CD14-positive monocyte (primary cell): Measurements from ENCODE around the gene BTBD19. TPM values are rescaled to one million over a fixed set of nuclear protein-coding genes. Genes with fewer than 3 reads are reported as not detected.

Experiments
- DNase-seq, 3 donors: peaks; one replicate each; pipeline ENCODE4 v3.0.0-alpha.2; 2011 to 2022
- H2AFZ ChIP-seq: 2 replicates; pipeline ENCODE4 v1.6.0; 2012; ENCODE audit warnings: mild to moderate bottlenecking, low read depth, low read length, inconsistent platforms; ENCODE audit not compliant: insufficient read depth, poor library complexity, severe bottlenecking
- H3K27ac ChIP-seq, 2 donors: 1 replicate in 1 of 2; 2 replicates in 1 of 2; pipeline ENCODE4 v1.5.1; 2012 to 2013; ENCODE audit warnings: low read length in 2 of 2, control low read depth in 1 of 2, inconsistent platforms in 1 of 2, low read depth in 1 of 2, mild to moderate bottlenecking in 1 of 2
- H3K27me3 ChIP-seq, 2 donors: one replicate each; pipeline versions ENCODE4 v1.6.0 to v1.6.1; 2011 to 2013; ENCODE audit warnings: low read length in 2 of 2; ENCODE audit not compliant: control insufficient read depth in 2 of 2, insufficient read depth in 2 of 2
- H3K36me3 ChIP-seq, 2 donors: replicated peaks in 1 of 2; 1 replicate in 1 of 2; 2 replicates in 1 of 2; pipeline versions ENCODE4 v1.5.1 to v1.6.1; 2012 to 2013; ENCODE audit warnings: low read length in 2 of 2, control low read depth in 1 of 2, inconsistent platforms in 1 of 2, mild to moderate bottlenecking in 1 of 2; ENCODE audit not compliant: insufficient read depth in 2 of 2, control insufficient read depth in 1 of 2
- H3K4me1 ChIP-seq, 2 donors: 1 replicate in 1 of 2; 2 replicates in 1 of 2; pipeline versions ENCODE4 v1.5.1 to v1.6.1; 2012 to 2013; ENCODE audit warnings: low read length in 2 of 2, control low read depth in 1 of 2, inconsistent platforms in 1 of 2, mild to moderate bottlenecking in 1 of 2, moderate library complexity in 1 of 2; ENCODE audit not compliant: insufficient read depth in 2 of 2, control insufficient read depth in 1 of 2
- H3K4me2 ChIP-seq: replicated peaks from 2 replicates; pipeline ENCODE3; 2012; ENCODE audit warnings: low read length, moderate library complexity, mild to moderate bottlenecking; ENCODE audit not compliant: poor library complexity, severe bottlenecking; ENCODE audit errors: extremely low read depth
- H3K4me3 ChIP-seq, 3 experiments: fragments of 200-600 bp in 1 of 3; sonication (generic) in 1 of 3; replicated peaks in 1 of 3; 1 replicate in 2 of 3; 2 replicates in 1 of 3; pipeline ENCODE4 v1.5.1; 2011 to 2013; ENCODE audit warnings: low read length in 3 of 3, mild to moderate bottlenecking in 3 of 3, control low read depth in 2 of 3, low read depth in 2 of 3, inconsistent platforms in 1 of 3, moderate library complexity in 1 of 3
- H3K79me2 ChIP-seq: 2 replicates; pipeline ENCODE4 v1.6.0; 2012; ENCODE audit warnings: mild to moderate bottlenecking, control low read depth, inconsistent platforms, low read length, moderate library complexity; ENCODE audit not compliant: insufficient read depth
- H3K9ac ChIP-seq: 2 replicates; pipeline ENCODE4 v1.6.0; 2017; ENCODE audit warnings: low read length, mild to moderate bottlenecking; ENCODE audit not compliant: insufficient read depth, poor library complexity, severe bottlenecking
- H3K9me3 ChIP-seq, 2 donors: replicated peaks in 1 of 2; 1 replicate in 1 of 2; 2 replicates in 1 of 2; pipeline versions ENCODE4 v1.5.1 to v1.6.1; 2012 to 2013; ENCODE audit warnings: low read length in 2 of 2, control low read depth in 1 of 2; ENCODE audit not compliant: control insufficient read depth in 1 of 2, insufficient read depth in 1 of 2
- H4K20me1 ChIP-seq: 2 replicates; pipeline ENCODE4 v1.6.0; 2012; ENCODE audit warnings: mild to moderate bottlenecking, low read length, control low read depth, moderate library complexity; ENCODE audit not compliant: insufficient read depth
- H3K27ac Mint-ChIP-seq, 7 donors: one replicate each; pipeline ENCODE4 v1.8.0; 2020; ENCODE audit warnings: mild to moderate bottlenecking in 7 of 7, mixed read lengths in 7 of 7, moderate library complexity in 6 of 7, inconsistent platforms in 2 of 7
- H3K27me3 Mint-ChIP-seq, 3 donors: one replicate each; pipeline ENCODE4 v1.8.0; 2021 to 2022; ENCODE audit warnings: low read depth in 3 of 3, mild to moderate bottlenecking in 3 of 3, mixed read lengths in 3 of 3, moderate library complexity in 3 of 3, inconsistent platforms in 1 of 3
- H3K36me3 Mint-ChIP-seq, 2 donors: one replicate each; pipeline ENCODE4 v1.8.0; 2020; ENCODE audit warnings: mixed read lengths in 2 of 2, inconsistent platforms in 1 of 2, mild to moderate bottlenecking in 1 of 2
- H3K4me1 Mint-ChIP-seq: one replicate; pipeline ENCODE4 v1.8.0; 2020; ENCODE audit warnings: mild to moderate bottlenecking, mixed read lengths
- H3K4me3 Mint-ChIP-seq, 2 donors: one replicate each; pipeline ENCODE4 v1.8.0; 2020; ENCODE audit warnings: mild to moderate bottlenecking in 2 of 2, mixed read lengths in 2 of 2, moderate library complexity in 1 of 2
- H3K9me3 Mint-ChIP-seq, 7 donors: one replicate each; pipeline ENCODE4 v1.8.0; 2020 to 2022; ENCODE audit warnings: mixed read lengths in 7 of 7, mild to moderate bottlenecking in 6 of 7, moderate library complexity in 6 of 7, inconsistent platforms in 2 of 7
- WGBS: methylation state at CpG from one replicate; pipeline ENCODE4 v1.1.5; 2013; ENCODE audit warnings: missing lambda C conversion rate; ENCODE audit not compliant: insufficient coverage; 5-methylcytosine and 5-hydroxymethylcytosine counted together
- intact Hi-C, 2 donors: fragments of 100-400 bp; cut with micrococcal nuclease; formaldehyde crosslinking; loops; one replicate each; pipeline versions ENCODE4 v1.15.0 to v1.15.1; 2023
- polyA plus RNA-seq, 3 donors: library from polyadenylated mRNA; depleted of rRNA in 1 of 3; unstranded in 2 of 3; stranded (reverse) in 1 of 3; fragments of 300-500 nt in 2 of 3; fragments of >200 nt in 1 of 3; fragmentation: Illumina TruSeq in 2 of 3; gene quantifications; 1 replicate in 2 of 3; 2 replicates in 1 of 3; pipeline ENCODE4 v1.2.3, GENCODE V29; 2012 to 2021
- TF ChIP-seq, protein P1 (sequence below): fragments of 200-600 bp; IDR thresholded peaks from one replicate; pipeline ENCODE4 v1.8.0; 2022; ENCODE audit warnings: antibody characterized with exemption, mild to moderate bottlenecking

The BTBD19 gene
- polyA plus RNA-seq, 3 donors: 0.10 to 6.3 (median 0.73) TPM

DNA sequence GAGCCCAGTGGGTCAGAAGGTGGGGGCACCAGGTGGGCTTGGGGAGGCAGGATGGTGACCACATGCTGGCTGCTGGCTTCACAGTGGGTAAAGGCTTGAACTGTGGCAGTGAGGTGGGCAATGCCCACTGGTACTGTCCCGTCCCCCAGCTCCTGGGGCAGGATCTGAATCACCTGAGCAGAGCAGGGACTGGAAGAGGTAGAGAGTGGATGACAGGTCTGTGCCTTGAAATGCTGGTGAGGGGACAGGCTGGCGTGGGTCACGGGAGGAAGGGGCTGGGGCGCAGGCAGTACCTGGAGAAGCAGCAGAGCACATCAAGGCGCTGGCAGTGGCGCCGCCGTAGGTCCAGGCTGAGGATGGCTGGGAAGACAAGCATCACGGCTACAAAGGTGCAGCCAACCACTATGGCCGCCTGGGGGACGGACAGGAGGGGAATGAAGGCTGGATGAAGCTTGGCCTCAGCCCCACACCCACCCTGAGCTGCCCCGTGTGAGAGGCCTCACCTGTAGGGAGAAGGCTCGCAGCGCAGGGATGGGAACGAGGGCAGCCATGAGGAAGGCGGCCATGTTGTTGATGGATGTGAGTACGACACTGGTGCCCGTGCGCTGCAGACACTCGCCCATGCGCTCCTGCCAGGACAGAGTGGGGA lies 19.8 kb downstream of the BTBD19 start:
- Histone ChIP-seq H3K4me2 (no peak overlapping the region), H4K20me1 (no peaks in the 10 kb centered on the region), H3K4me3 (no peak overlapping the region), H2AFZ (no peak overlapping the region), H3K9me3 (no peaks in the 10 kb centered on the region), H3K79me2 (no peaks in the 10 kb centered on the region), H3K27me3 (no peaks in the 10 kb centered on the region), H3K9ac (no peak overlapping the region), H3K27ac (no peak overlapping the region), H3K36me3 (no peaks in the 10 kb centered on the region), H3K4me1 (peaks cover 36 to 50% of the 10 kb centered on the region in 2 donors)
- Mint-ChIP-seq H3K36me3 (no peaks in the 10 kb centered on the region), H3K9me3 (peaks cover 0 to 3% (median 0%) of the 10 kb centered on the region in 7 donors), H3K4me3 (no peak overlapping the region), H3K27ac (peak overlapping the region in 1 of 7 donors; percentile 60), H3K27me3 (peaks cover 0 to 6% (median 0%) of the 10 kb centered on the region in 3 donors), H3K4me1 (peaks cover 36% of the 10 kb centered on the region)
- intact Hi-C loops: loop anchor here in 1 of 2 donors (5.0 kb wide), 1 partner anchor 41 kb away; the partner anchor contains the start of gene BEST4
- TF ChIP-seq, protein P1, sequence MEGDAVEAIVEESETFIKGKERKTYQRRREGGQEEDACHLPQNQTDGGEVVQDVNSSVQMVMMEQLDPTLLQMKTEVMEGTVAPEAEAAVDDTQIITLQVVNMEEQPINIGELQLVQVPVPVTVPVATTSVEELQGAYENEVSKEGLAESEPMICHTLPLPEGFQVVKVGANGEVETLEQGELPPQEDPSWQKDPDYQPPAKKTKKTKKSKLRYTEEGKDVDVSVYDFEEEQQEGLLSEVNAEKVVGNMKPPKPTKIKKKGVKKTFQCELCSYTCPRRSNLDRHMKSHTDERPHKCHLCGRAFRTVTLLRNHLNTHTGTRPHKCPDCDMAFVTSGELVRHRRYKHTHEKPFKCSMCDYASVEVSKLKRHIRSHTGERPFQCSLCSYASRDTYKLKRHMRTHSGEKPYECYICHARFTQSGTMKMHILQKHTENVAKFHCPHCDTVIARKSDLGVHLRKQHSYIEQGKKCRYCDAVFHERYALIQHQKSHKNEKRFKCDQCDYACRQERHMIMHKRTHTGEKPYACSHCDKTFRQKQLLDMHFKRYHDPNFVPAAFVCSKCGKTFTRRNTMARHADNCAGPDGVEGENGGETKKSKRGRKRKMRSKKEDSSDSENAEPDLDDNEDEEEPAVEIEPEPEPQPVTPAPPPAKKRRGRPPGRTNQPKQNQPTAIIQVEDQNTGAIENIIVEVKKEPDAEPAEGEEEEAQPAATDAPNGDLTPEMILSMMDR: no peak
- no peak for DNase-seq
- 96% methylated on average over 20 of the region's 21 CpGs for WGBS

DNA sequence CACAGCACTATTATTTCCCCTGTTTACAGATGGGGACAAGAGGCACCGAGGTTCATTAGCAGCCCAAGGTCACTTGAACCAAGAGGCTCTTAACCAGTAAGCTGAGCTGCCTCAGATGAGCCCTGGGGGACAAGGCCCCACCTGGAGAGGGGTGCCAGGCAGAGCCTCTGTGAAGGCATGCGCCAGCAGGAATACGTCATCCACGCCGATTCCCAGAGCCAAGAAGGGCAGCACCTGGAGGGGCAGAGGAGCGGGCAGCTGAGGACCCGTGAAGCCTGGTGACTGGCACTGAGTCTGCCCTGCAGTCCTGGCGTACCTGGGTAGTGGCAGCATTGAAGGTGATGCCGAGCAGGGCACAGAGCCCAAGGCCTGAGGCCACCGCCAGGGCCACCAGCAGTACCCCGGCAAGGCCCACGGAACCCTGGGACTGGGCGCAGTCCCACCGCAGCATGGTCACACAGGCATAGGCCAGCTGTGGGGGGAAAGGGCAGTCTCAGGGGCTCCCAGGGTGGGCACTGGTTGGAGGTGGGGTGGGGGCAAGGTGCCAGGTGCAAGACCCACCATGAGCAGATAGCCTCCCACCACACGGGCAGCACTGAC lies 20.6 kb downstream of the BTBD19 start:
- TF ChIP-seq, protein P1: no peak
- WGBS: 95% methylated on average over 14 of the region's 15 CpGs
- H3K9me3 Mint-ChIP-seq: peaks cover 0 to 3% (median 0%) of the 10 kb centered on the region in 7 donors
- H3K27me3 ChIP-seq: no peaks in the 10 kb centered on the region
- no peak overlapping the region for H3K27ac ChIP-seq
- no peaks in the 10 kb centered on the region for H4K20me1 ChIP-seq
- intact Hi-C loops: loop anchor here in 1 of 2 donors (5.0 kb wide), 1 partner anchor 42 kb away; the partner anchor contains the start of gene BEST4
- H3K4me2 ChIP-seq: no peak overlapping the region
- H2AFZ ChIP-seq: no peak overlapping the region
- no peaks in the 10 kb centered on the region for H3K9me3 ChIP-seq
- peak overlapping the region; percentile 8 for H3K9ac ChIP-seq
- peaks cover 45% of the 10 kb centered on the region for H3K4me1 Mint-ChIP-seq
- H3K79me2 ChIP-seq: no peaks in the 10 kb centered on the region
- DNase-seq: no peak
- H3K27me3 Mint-ChIP-seq: peaks cover 0 to 6% (median 2%) of the 10 kb centered on the region in 3 donors
- no peak overlapping the region for H3K27ac Mint-ChIP-seq
- peaks cover 44 to 58% of the 10 kb centered on the region in 2 donors for H3K4me1 ChIP-seq
- H3K36me3 Mint-ChIP-seq: peaks cover 0 to 2% of the 10 kb centered on the region in 2 donors
- no peak overlapping the region for H3K4me3 Mint-ChIP-seq
- H3K4me3 ChIP-seq: no peak overlapping the region
- no peaks in the 10 kb centered on the region for H3K36me3 ChIP-seq
